ENCODE results near the gene TSC2.
"Not testable (repeated sequence)": the region's sequence is repeated elsewhere in the genome, so short reads cannot be mapped to it uniquely, and the experiment has no call there.

TSC2 gene

DNA sequence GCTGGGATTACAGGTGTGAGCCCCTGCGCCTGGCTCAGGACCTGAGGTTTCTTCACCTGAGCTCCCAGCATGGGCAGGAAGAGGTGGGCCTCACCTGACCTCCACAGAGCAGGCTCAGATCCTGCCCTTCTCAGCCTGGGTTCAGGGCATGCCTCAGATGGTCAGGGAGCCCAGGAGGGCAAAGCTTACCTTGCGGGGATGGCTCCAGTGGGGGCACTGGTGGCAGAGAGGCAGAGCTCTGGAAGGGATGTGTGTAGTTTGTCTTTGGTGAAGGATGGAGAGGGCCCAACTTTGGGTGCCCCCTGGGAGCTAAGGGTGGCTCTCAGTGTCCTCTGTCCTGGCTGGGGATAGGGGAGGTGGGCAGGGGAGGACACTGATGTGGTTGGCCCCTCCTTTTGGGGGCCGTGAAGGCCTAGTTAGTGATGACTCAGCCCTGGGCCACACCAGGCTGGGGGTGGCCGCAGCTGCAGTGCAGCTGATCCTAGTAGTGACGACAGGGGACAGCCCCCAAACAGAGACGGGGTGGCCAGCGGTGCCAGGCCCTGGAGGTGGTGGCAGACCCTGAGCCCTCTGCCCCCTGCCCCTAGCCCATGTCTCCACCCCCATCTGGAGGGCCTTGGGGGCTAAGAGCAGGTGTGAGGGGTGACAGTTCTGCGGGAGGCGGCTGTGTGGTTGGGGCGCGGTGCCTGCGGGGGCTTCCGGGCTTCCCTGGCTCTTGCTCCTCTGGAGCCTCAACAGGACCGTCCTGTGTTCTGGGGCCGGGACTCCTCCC, 15.3 kb upstream of the TSC2 start:
- DNase-seq, result no peak

DNA sequence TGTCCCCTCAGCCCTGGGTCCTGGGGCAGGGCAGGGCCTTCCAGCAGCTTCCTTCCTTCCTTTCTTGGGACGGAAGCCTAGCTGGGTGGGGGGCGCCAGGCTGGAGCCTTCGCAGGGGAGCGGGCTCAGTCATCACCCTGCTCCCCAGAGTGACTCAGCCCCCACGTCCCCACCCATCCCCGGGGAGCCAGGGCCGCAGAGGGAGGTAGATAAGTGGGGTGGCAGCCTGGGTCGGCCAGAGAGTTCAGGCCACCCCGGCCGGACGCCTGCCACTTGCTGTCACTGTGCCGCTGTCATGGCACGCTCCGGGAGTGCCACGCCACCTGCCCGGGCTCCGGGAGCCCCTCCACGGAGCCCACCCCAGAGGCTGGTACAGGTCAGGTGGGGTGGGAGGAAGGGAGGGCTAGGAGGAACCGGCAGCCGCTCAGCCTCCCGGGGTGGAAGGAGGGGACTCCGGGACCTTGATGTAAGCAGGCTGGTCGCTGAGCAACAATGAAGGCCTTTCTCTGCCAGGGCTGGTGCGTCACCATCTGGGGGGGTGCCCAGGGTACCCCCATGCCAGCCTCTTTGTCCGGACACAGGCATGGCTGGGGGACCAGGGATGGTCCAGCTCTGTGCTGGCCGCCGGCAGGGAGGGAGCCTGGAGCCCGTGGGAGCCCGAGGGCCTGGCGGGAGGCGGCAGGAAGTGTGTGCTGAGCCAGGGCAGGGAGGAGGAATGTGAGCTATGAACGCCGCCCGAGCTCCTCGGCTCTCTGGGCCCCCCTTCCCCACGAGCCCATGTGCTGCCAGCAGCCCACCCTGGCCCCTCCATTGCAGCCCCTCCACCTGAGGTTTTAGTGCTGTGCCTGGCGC, 14.5 kb upstream of the TSC2 start:
- DNase-seq, result no peak

DNA sequence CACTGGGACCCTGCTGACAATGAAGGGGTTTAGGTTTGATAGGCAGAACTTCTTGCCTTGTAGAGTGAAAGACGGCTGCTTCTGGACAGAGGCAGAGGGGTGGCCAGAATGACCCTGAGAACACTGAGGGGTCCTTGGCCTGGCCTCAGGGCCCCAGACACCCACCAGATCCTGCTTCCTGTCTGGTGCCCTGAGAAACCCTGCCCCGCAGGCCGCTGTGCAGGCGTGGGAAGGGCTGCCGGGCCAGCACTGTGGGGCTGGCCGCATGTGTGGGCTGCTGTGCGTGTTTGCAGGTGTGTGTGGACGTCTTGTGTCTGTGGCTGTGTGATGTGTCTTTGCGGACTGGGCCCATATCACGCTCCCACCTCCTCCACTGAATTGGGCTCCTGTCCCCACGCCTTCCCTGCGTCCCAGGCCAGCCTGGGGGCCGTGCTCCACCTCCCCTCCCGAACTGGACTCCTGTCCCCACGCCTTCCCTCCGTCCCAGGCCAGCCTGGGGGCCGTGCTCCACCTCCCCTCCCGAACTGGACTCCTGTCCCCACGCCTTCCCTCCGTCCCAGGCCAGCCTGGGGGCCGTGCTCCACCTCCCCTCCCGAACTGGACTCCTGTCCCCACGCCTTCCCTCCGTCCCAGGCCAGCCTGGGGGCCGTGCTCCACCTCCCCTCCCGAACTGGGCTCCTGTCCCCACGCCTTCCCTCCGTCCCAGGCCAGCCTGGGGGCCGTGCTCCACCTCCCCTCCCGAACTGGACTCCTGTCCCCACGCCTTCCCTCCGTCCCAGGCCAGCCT, 13.7 kb upstream of the TSC2 start:
- DNase-seq, result not testable (repeated sequence)

DNA sequence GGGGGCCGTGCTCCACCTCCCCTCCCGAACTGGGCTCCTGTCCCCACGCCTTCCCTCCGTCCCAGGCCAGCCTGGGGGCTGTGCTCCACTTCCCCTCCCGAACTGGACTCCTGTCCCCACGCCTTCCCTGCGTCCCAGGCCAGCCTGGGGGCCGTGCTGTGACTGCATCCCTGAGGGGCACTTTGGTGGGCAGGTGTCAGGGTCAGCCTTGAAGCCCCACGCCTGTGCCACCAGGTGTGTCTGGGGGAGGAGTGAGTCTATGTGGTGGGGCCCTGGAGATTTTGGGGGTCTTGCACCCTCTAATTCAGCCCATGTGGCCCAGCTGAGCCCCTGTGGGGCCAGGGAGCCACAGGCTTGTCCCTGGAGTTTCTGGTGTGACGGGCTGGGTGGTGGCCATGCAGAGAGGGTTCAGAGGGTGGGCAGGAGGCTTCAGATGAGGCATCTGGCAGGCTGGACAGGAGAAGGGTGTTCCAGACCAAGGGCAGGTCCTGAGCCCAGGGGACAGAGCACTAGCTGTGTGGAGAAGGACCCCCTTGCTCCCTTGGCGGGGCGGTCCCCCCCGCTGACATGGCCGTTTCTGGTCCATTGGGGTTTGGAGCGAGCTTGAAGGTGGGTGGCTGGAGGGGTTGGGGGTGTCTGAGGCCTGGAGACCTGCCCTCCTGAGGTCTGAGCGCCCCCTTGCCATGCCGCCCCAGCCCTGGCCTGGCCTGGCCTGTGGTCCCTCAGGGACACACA, 12.9 kb upstream of the TSC2 start:
- no peak for DNase-seq

DNA sequence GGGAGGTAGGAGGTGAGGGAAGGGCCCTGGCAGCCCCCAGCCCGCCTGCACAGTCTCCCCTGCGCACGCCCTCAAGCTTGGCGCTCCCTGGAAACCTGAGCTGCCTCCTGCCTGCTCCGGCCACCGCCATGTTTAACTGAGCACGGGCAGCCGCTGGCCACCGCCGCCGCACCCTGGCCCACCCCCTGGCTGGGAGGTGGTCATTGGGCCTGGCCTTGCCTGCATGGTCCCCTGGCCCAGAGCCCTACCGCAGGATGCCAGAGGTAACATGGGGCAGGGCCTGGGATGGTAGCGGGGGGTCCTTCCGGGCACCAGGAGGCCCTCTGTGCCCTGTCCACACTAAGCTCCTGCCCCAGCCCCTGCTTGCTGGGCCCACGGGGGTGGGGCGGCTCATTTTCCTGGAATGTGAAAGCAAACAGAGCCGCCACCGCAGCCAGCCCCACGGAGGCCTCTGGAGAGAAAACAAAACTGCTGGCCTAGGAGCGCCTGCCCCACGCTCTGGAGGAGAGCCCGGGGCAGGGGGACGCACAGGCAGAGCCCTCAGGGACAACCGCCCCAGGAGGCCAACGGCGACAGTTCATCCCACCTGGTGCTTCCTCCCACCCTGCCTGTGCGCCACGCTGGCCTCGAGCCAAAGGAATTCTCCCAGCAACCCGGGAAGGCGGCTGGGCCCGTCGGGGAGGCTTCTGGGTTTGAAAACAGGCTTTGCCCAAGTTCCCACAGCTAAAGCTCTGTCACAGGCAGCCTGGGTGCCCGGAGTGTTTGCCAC, 12.2 kb upstream of the TSC2 start:
- no peak for DNase-seq

DNA sequence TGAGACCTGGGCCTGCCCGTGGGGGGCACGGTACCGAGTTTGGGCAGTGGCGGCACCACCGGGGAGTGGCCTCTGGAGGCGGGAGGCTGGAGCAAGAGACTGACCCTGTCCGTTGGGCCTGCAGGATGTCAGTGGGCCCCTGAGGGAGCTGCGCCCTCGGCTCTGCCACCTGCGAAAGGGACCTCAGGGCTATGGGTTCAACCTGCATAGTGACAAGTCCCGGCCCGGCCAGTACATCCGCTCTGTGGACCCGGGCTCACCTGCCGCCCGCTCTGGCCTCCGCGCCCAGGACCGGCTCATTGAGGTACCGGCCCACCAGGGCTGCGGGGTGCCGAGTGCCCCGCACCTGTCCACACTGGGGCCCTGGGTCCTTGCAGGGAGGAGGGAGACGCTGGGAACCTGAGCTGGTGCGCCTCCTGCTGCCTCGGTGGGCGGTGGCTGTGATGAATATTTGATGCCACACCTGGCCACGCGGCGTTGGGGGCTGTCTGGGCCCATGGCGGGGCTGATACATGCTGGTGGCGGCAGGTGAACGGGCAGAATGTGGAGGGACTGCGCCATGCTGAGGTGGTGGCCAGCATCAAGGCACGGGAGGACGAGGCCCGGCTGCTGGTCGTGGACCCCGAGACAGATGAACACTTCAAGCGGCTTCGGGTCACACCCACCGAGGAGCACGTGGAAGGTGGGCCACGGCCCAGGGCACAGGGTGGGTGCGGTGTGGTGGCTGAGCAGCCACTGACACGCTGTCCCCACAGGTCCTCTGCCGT, 11.4 kb upstream of the TSC2 start:
- DNase-seq, result no peak

DNA sequence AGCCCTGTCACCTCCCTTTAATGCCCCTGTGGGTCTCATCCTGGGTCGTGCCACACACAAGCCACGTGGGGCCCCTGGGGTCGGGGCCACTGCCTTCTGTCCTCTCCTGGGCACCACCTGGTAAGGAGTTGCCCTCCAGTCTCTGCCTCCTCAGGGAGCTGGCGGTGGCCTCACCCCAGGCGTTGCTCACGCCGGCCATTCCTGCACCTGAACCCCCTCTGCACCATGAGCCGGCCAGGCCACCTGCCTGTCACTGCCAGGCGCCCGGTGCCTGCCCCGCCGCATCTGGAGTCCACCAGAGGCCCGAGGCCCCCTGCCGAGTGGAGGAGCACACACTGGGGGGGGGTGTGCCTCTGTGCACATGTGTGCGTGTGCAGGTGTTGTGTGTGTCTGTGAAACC, 10.7 kb upstream of the TSC2 start:
- DNase-seq, result no peak

DNA sequence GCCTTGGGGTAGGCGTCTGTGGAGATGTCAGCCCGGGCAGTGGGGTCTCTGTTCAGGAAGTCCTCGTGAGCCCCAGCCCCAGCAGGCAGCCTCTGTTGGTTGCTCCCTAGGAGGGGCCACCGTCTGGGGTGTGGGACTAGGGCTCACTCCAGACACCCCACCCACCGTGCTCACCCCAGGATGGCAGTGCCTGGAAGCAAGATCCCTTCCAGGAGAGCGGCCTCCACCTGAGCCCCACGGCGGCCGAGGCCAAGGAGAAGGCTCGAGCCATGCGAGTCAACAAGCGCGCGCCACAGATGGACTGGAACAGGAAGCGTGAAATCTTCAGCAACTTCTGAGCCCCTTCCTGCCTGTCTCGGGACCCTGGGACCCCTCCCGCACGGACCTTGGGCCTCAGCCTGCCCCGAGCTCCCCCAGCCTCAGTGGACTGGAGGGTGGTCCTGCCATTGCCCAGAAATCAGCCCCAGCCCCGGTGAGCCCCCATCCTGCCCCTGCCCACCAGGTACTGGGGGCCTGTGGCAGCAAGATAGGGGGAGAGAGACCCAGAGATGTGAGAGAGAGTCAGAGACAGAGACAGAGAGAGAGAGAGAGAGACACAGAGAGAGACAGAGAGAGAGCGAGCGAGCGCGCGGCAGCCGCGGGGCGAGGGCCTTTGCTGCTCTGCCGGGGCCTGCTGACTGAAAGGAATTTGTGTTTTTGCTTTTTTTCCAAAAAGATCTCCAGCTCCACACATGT, 10.0 kb upstream of the TSC2 start:
- DNase-seq, result no peak

DNA sequence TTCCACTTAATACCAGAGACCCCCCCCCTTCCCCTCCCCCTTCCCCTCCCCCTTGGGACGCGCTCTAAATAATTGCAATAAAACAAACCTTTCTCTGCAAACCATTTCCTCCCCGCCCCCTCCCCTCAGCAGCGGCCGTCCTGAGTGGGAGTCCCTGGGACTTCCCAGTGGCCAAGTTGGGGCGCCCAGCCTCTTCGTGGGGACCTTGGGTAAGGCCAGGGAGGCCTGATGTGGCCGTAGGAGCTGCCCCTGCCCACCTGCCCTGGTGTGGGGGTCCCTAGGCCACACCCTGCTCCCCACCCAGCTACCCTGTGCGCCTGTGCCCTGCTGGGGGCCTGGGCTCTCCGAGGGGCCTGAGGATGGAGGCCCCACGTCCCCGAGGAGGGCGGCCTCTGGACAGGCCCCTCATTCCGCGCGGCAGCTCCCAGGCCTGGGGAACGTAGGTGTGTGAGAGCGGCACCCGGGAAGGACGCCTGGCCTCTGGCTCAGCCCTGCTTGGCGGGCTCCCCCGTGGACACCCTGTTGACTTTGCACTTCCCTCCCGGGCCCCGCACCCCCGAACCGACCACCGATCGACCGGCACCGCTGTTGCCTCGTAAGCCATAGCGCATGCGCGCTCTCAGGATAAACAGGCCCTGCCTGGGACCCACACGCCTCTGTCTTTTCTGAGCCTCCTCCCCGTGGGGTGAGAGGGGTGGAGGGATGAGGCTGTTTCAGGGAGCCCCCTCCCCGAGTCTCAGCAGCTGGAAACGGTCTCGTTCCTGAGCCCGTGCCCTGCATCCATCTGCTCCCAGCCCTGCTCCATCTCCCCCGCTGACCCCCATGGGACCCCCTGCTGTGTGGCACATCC, 9.2 kb upstream of the TSC2 start:
- DNase-seq, result no peak

DNA sequence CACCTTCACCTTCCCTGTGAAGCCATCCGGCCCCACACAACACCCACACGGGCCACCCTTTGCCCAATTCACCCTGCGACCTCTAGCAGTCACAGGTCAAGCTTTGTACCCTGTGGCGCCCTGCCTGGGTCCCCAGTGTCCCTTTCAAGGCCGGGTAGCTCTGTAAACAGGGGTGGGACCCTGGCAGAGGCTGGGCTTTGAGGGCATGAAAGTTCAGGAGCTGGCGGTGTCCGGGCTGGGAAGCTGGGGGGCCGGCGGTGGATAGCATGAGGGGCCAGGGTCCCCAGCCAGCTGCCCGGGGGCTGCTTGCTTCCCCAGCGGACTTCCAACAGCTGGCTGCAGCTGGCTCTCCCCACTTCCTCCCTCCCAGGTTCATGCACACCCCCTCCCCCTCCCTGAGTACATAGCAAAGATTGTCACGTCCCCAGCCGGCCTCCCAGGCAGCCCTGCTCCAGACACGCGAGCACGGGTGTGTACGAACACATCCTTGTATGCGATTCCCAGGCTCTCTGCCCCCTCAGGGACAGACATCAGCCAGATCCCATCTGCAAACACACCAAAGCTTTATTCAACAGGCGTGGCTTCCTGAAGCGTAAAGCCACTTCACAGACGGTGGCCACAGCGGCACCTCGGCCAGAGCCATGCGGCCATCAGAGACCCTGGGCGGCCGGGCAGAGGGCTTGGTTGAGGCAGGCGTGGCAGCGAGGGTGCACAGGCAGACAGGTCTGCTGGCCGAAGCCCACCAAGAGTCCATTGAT, 8.3 kb upstream of the TSC2 start:
- DNase-seq, result peak; percentile 41

DNA sequence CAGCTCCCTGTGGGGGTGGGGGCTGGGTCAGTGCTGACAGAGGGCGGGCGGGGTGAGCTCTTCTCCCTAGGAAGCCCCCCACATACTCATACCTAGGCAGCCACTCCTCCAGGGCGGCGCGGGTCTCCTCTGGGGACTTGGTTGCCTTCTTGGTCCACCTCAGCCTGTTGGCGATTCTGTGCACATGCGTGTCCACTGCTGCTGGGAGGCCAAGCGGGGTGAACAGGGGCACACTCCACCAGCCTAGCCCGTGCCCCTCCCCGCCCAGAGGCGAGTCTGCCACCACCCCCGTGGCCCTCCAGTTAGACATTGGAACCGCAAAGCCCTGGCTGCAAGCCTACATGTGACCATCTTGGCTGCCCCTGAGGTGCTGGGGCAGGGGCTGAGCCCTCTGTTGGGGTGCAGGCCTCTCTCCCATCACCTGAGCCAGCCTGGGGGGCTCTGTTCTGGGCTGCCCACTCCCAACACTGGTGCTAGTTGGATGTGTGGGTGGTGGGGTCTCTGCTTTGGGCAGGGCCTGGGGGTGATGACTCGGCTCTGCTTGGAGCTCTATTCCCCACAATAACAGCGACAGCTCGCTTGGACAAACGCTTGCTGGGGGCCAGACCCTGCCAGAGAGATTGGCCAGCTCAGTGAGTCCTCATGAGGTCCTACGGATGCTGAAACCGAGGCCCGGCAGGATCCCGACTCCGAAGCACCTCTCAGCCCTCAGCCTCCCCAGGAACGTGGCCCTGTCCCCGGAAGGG, 7.6 kb upstream of the TSC2 start:
- DNase-seq, result no peak

DNA sequence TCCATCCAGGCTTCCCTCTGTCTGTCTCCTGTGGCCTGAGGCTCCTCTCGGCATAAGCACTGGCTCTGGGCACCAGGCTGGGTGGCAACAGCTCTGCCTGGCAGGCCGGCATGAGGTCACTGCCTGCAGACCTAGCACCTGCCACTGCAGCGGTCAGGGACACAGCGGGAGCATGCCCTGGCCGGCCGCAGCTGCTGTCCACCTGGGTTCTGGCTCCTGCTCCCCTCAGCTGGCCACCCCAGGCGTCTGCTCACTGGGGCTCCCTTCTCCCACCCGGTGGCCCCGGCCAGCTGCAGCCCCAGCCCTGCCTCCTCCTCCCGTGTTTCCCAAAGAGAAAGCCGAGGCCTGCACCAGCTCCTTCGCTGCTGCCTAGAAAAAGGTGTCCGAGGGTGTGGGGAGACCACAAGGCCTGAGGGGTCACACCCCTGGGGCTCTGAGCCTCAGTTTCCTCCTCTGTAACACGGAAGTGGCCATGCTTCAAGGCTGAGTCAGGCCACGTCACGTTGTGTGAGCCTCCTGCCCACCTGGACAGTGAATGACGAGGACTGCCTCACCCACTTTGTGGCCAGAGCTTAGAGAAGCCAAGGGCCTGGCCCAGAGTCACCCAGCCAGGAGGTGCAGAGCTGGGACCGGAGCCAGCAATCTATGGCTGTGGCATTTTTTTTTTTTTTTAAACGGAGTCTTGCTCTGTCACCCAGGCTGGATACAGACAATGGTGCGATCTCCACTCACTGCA, 6.8 kb upstream of the TSC2 start:
- DNase-seq, result peak; percentile 54

DNA sequence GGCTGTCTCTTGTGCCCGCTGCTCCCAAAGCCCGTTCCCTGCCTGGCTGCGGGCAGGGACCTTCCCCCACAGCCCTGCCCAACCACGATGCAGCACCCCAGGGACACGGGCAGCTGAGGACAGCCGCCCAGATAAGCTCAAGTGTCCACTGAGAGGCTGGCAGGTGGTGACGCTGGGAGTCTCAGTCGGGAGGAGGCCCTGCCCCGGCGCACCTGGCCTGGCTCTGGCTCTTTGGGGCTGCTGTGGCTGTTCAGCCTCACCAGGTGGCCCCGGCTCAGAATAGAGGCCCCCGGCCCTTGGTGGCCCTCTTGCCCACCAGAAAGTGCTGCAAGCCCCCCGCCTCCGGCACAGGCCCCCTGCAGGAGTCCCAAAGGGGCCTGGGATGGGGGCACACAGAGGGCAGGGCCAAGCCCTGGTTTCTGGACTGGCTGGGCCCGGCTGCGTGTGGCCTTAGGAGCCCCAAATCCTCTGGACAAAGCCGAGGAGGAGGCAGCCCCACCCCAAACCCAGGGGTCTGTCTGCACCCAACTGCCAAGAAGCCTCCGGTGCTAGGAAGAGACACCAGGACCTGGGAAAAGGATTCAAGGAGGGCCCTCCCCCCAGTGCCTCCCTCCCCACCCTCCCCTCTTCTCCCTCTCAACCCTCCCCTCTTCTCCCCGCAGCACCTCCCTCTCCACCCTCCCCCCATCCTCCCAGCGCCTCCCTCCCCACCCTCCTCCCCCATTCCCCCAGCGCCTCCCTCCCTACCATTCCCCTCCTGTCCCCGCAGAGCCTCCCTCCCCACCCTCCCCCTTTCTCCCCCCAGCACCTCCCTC, 5.4 kb upstream of the TSC2 start:
- peak; percentile 89 for DNase-seq

DNA sequence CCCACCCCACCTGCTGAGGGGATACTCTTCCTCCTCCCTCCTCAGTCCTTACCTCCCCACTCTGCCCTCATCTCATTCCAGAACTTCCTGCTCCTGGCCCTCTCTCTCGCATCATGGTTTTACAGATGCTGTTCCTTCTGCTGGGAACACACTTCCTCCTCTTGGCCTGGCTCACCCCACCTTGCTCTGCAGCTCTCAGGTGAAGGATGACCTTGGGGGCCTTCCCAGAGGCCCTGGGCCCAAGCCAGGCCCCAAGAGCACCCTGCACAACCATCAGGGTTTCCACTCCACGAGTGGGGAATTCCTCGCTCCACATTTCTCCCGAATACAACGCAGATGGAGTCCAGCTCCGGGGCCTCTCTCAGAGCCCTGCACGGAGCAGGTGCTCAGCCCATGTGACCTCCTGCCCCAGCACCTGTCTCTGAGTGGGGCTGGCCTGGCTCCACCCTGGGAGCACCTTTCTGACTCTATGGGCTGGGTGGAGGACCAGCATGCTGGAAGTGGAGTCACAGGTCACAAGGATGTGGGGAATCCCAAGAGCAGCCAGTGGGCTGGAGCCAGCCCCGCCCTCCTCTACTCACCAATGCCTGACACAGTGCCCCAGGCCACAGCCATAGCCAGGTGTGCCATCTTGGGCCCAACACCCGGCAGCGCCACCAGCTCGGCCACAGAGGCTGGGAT, 4.7 kb upstream of the TSC2 start:
- peak; percentile 79 for DNase-seq

DNA sequence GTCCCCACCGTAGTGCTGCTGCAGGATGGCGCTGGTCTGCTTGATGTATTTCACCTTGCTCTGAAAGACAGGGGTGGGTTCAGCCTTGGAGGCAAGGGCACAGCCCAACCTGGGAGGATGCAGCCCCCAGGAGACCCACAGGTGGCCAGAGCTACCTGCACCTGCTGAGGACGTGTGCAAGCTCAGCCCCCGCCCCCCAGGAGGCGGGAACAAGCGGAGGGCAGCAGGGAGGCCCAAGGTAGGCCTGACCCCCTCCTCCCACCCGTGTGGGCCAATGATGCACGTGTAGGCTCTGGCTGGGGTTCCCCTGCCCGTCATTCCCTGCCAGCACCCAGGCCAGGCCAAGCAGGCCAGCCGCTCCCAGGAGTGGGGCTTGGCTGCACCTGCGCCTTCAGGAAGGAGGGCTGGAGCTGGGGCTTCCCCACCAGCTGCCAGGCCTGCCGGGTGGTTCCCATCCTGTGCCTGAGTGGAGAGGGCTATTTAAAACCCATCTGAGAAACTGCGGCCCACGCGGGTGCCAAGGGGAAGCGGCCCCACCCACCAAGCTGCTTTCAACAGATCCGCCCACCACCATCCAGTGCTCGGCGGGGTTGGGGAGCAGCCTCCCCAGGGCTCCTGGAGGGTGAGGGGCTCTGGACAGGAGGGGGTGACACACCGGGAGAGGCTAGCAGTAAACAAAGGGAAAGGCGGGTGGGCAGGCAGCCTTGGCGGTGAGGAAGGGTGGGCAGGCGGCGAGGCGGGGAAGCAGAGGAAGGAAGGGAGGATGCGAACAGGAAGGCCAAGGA, 3.9 kb upstream of the TSC2 start:
- no peak for DNase-seq
